Measurements from ENCODE around the gene AIP.

AIP gene

GRCh38 chr11:67466962-67467771 is 15.7 kb upstream of the AIP start:
- Histone ChIP-seq H3K9me3 (ENCODE audit: severe bottlenecking) (no peaks in the 10 kb centered on the region), H3K27me3 (ENCODE audit: insufficient read depth, low read depth, severe bottlenecking) (no peaks in the 10 kb centered on the region), H3K27ac (no peak overlapping the region), H3K4me3 (ENCODE audit: low read depth, low read length) (no peak overlapping the region), H3K36me3 (no peaks in the 10 kb centered on the region)
- no peak for DNase-seq
- TF ChIP-seq CTCF (IDR thresholded peaks at IDR 0.05; ENCODE audit: low read depth, low read length): no peak

- Histone ChIP-seq H3K9me3 (ENCODE audit: severe bottlenecking) (no peaks in the 10 kb centered on the region), H3K27me3 (ENCODE audit: insufficient read depth, low read depth, severe bottlenecking) (no peaks in the 10 kb centered on the region), H3K36me3 (no peaks in the 10 kb centered on the region), H3K4me3 (ENCODE audit: low read depth, low read length) (peak overlapping the region; percentile 73), H3K27ac (no peak overlapping the region)
- DNase-seq: no peak
- no peak for TF ChIP-seq CTCF (IDR thresholded peaks at IDR 0.05; ENCODE audit: low read depth, low read length)
Measured at GRCh38 chr11:67468056-67468455, 14.8 kb upstream of the AIP start.

DNA sequence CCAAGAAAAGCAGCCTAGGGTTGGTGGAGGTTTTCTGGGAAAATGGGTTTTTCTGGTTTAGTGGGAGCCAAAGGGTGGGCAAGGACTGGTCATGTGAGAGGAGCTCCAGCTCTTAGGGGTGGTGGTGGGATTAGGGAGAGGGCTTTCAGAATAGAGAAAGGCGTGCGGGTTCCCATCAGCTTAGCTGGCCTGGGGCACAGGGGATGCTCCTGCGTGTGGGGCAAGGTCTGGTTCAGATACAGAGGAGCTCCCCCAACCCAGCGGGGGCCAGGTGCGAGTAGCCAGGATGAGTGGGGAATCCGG is 14.4 kb upstream of the AIP start:
- peak overlapping the region; percentile 73 for H3K4me3 ChIP-seq (ENCODE audit: low read depth, low read length)
- no peak for DNase-seq
- no peaks in the 10 kb centered on the region for H3K36me3 ChIP-seq
- no peaks in the 10 kb centered on the region for H3K9me3 ChIP-seq (ENCODE audit: severe bottlenecking)
- no peak for TF ChIP-seq CTCF (IDR thresholded peaks at IDR 0.05; ENCODE audit: low read depth, low read length)
- H3K27ac ChIP-seq: peak overlapping the region; percentile 75
- no peaks in the 10 kb centered on the region for H3K27me3 ChIP-seq (ENCODE audit: insufficient read depth, low read depth, severe bottlenecking)

DNA sequence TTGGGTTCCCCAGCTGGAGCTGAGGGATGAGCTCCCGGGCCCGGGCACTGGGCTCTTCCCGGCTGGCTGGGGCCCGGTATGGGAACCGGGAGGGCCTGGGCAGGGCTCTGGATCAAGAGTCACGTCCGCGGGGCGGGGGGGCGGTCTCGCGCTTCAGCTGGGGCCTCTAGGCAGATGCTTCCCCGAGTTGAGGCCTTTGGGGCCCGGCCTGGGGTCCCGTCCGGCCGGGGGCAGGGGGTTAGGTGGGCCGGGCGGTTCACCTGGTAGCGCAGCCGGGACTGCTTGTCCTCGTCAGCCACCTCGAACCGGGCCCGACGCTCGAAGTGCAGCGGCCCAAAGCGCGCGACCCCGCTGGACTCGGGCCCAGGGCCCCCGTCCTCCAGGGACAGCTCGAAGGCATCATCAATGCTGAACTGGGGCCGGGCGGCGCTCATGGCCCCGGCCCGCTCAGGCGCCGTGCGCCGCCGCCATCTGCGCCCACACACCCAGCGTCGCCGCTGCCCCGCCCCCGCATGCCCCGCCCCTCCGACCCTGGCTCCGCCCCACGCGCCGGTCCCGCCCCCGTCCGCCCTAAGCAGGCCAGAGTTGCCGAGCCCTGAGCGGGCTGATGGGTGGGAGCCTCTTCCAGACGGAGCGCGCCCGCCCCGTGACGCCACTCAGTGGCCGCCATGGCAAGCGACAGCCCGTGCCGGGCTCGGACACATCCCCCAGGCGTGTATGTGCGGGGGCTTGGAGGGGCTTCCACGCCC is 13.9 kb upstream of the AIP start, which contains the start of gene TMEM134:
Gene TMEM134, minus strand, starts transcription at position 493 of the 749 bp plus-strand sequence. Its CDS starts 59 bp downstream, at position 434.
- peak; percentile 93 for DNase-seq
- H3K27me3 ChIP-seq (ENCODE audit: insufficient read depth, low read depth, severe bottlenecking): no peaks in the 10 kb centered on the region
- H3K27ac ChIP-seq: peak within 1 kb of the TSS; percentile 75
- peak; percentile 78 for TF ChIP-seq CTCF (IDR thresholded peaks at IDR 0.05; ENCODE audit: low read depth, low read length)
- peak within 1 kb of the TSS; percentile 73 for H3K4me3 ChIP-seq (ENCODE audit: low read depth, low read length)
- no peaks in the 10 kb centered on the region for H3K36me3 ChIP-seq
- H3K9me3 ChIP-seq (ENCODE audit: severe bottlenecking): no peaks in the 10 kb centered on the region

DNA sequence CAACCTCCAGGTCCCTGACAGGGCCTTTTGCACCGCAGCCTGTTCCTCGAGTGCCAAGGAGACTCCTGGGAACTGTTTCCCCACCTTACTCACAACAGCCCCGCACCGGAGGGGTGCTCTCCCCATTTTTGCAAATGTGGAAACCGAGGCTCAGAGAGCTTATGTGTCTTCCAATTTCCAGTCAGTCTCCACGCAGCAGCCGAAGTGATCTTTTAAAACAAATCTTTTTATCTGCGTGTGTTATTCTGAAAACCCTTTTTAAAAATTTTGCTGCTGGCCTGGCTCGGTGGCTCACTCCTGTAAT is 13.4 kb upstream of the AIP start:
- H3K27me3 ChIP-seq (ENCODE audit: insufficient read depth, low read depth, severe bottlenecking): no peaks in the 10 kb centered on the region
- no peaks in the 10 kb centered on the region for H3K9me3 ChIP-seq (ENCODE audit: severe bottlenecking)
- peak overlapping the region; percentile 49 for H3K4me3 ChIP-seq (ENCODE audit: low read depth, low read length)
- H3K36me3 ChIP-seq: no peaks in the 10 kb centered on the region
- no peak for TF ChIP-seq CTCF (IDR thresholded peaks at IDR 0.05; ENCODE audit: low read depth, low read length)
- DNase-seq: no peak
- H3K27ac ChIP-seq: peak overlapping the region; percentile 67

Measured in WERI-Rb-1 (cell line).